K562 (cell line): ENCODE measurements around the gene ERVH48-1. TPM values are rescaled to one million over a fixed set of nuclear protein-coding genes. Genes with fewer than 3 reads are reported as not detected.
A peak's percentile ranks its signal among the peaks of the same experiment; 100 is the strongest.

Experiments used
- CBFA2T3 ChIP-seq: fragments of 450-650 bp; IDR thresholded peaks from 2 replicates; pipeline ENCODE4 v1.6.1; 2017
- CBX1 ChIP-seq: sonication (generic); IDR thresholded peaks from 2 replicates; pipeline ENCODE4 v1.6.1; 2016; ENCODE audit warnings: antibody characterized with exemption, low read depth, mild to moderate bottlenecking
- CXXC5 ChIP-seq: fragments of 250-450 bp; sonication (Bioruptor Pico); IDR thresholded peaks from 2 replicates; pipeline ENCODE4 v1.8.0; 2022; ENCODE audit warnings: inconsistent platforms, mild to moderate bottlenecking, moderate library complexity
- FOXM1 ChIP-seq, 2 experiments: fragments of 450-650 bp in 1 of 2; sonication (generic) in 1 of 2; formaldehyde crosslinking in 1 of 2; IDR thresholded peaks; 2 replicates each; pipeline versions ENCODE4 v1.6.1 to v1.9.0; 2017 to 2022; ENCODE audit warnings: low read depth in 2 of 2, mild to moderate bottlenecking in 2 of 2, missing genetic modification reagents in 1 of 2, moderate library complexity in 1 of 2
- GABPB2 ChIP-seq: fragments of 250-450 bp; sonication (Bioruptor Pico); conservative IDR thresholded peaks from 2 replicates; pipeline ENCODE4 v1.5.1; 2021; ENCODE audit warnings: mild to moderate bottlenecking
- GATAD2B ChIP-seq: fragments of 450-650 bp; IDR thresholded peaks from 2 replicates; pipeline ENCODE4 v1.6.1; 2017; ENCODE audit warnings: mild to moderate bottlenecking, borderline replicate concordance
- HDAC2 ChIP-seq: fragments of 450-650 bp; IDR thresholded peaks from 2 replicates; pipeline ENCODE4 v1.6.1; 2016; ENCODE audit warnings: mild to moderate bottlenecking
- HDGF ChIP-seq: fragments of 450-650 bp; IDR thresholded peaks from 2 replicates; pipeline ENCODE4 v1.6.1; 2016
- KAT7 ChIP-seq: sonication (generic); formaldehyde crosslinking; IDR thresholded peaks from 2 replicates; pipeline ENCODE4 v1.8.0; 2022; ENCODE audit warnings: missing genetic modification reagents, mild to moderate bottlenecking, borderline replicate concordance
- MEIS2 ChIP-seq: fragments of 450-650 bp; IDR thresholded peaks from 2 replicates; pipeline ENCODE4 v1.6.1; 2014; ENCODE audit warnings: mild to moderate bottlenecking; ENCODE audit not compliant: partially characterized antibody
- NFIC ChIP-seq: fragments of 450-650 bp; IDR thresholded peaks from 2 replicates; pipeline ENCODE4 v1.6.1; 2017; ENCODE audit warnings: mild to moderate bottlenecking, inconsistent platforms
- PCBP2 ChIP-seq: fragments of 200-400 bp; formaldehyde crosslinking; IDR thresholded peaks from 2 replicates; pipeline ENCODE4 v1.6.1; 2018; ENCODE audit warnings: low read length, low read depth, mild to moderate bottlenecking, moderate library complexity; ENCODE audit not compliant: poor library complexity, severe bottlenecking
- PHF21A ChIP-seq: fragments of 450-650 bp; IDR thresholded peaks from 2 replicates; pipeline ENCODE4 v1.6.1; 2017; ENCODE audit warnings: low read depth, borderline replicate concordance
- PML ChIP-seq: IDR thresholded peaks from 2 replicates; pipeline ENCODE4 v1.6.1; 2012; ENCODE audit warnings: low read length, inconsistent platforms
- POLR2AphosphoS2 ChIP-seq: IDR thresholded peaks from 2 replicates; pipeline ENCODE4 v1.6.1; 2012; ENCODE audit warnings: low read length, improper control_type of control experiment
- POLR2AphosphoS5 ChIP-seq: IDR thresholded peaks from 2 replicates; pipeline ENCODE4 v1.6.1; 2011; ENCODE audit warnings: mild to moderate bottlenecking, low read depth, low read length, moderate library complexity; ENCODE audit not compliant: control insufficient read depth, insufficient read depth
- POLR2B ChIP-seq: fragments of 450-650 bp; IDR thresholded peaks from 2 replicates; pipeline ENCODE4 v1.6.1; 2018; ENCODE audit warnings: low read depth; ENCODE audit not compliant: partially characterized antibody
- PPARD ChIP-seq: fragments of 250-450 bp; sonication (Bioruptor Pico); IDR thresholded peaks from 2 replicates; pipeline ENCODE4 v1.8.0; 2022; ENCODE audit warnings: inconsistent platforms, mild to moderate bottlenecking, moderate library complexity
- RFX7 ChIP-seq: fragments of 250-450 bp; sonication (Bioruptor Pico); IDR thresholded peaks from 2 replicates; pipeline ENCODE4 v1.5.1; 2021; ENCODE audit warnings: mild to moderate bottlenecking
- RNF2 ChIP-seq: sonication (generic); IDR thresholded peaks from 2 replicates; pipeline ENCODE4 v1.6.1; 2016
- TRIM28 ChIP-seq: fragments of 450-650 bp; IDR thresholded peaks from 2 replicates; pipeline ENCODE4 v1.6.1; 2017
- XRCC5 ChIP-seq: fragments of 200-400 bp; formaldehyde crosslinking; IDR thresholded peaks from 2 replicates; pipeline ENCODE4 v1.6.1; 2017; ENCODE audit warnings: low read depth, mild to moderate bottlenecking, low read length
- ZBTB8A ChIP-seq: fragments of 450-650 bp; IDR thresholded peaks from 2 replicates; pipeline ENCODE4 v1.6.1; 2018; ENCODE audit warnings: mild to moderate bottlenecking, moderate library complexity; ENCODE audit not compliant: partially characterized antibody
- ZNF436 ChIP-seq: fragments of 250-450, 450-650 bp; sonication (Bioruptor Pico); formaldehyde crosslinking; IDR thresholded peaks from 2 replicates; pipeline ENCODE4 v1.7.0; 2020; ENCODE audit warnings: mild to moderate bottlenecking
- polyA plus RNA-seq, 8 experiments: library from polyadenylated mRNA; depleted of rRNA in 4 of 8; stranded (reverse) in 5 of 8; unstranded in 3 of 8; fragments of >200 nt; fragmentation: Nextera tagmentation in 2 of 8; fragmentation: Illumina TruSeq in 1 of 8; extraction: Ambion mirVana in 2 of 8; extraction: Trizol in 1 of 8; gene quantifications; 2 replicates each; pipeline versions ENCODE4 v1.2.1 to v1.2.3, GENCODE V29; 2011 to 2014; ENCODE audit warnings: inconsistent platforms in 1 of 8, missing spikeins in 1 of 8
- total RNA-seq, 7 experiments: library from RNA; depleted of rRNA in 6 of 7; stranded (reverse); fragments of >200 nt in 6 of 7; fragmentation: Illumina TruSeq in 2 of 7; extraction: Trizol in 2 of 7; gene quantifications; 2 replicates each; pipeline versions ENCODE4 v1.2.1 to v1.2.3, GENCODE V29; 2011 to 2021; ENCODE audit warnings: low replicate concordance in 1 of 7
- TF ChIP-seq, protein P1 (sequence below): fragments of 450-650 bp; IDR thresholded peaks from 2 replicates; pipeline ENCODE4 v1.6.1; 2017; ENCODE audit warnings: antibody characterized with exemption, mild to moderate bottlenecking
- TF ChIP-seq, protein P2 (sequence below): sonication (generic); formaldehyde crosslinking; IDR thresholded peaks from 2 replicates; pipeline ENCODE4 v1.8.1; 2022; ENCODE audit warnings: missing genetic modification reagents
- TF ChIP-seq, protein P3 (sequence below), 2 experiments: fragments of 450-650 bp in 1 of 2; sonication (generic) in 1 of 2; formaldehyde crosslinking in 1 of 2; IDR thresholded peaks in 1 of 2; conservative IDR thresholded peaks in 1 of 2; 2 replicates each; pipeline versions ENCODE4 v1.6.1 to v1.8.1; 2016 to 2023; ENCODE audit warnings: mild to moderate bottlenecking in 2 of 2, moderate library complexity in 2 of 2, inconsistent platforms in 1 of 2, missing genetic modification reagents in 1 of 2

Gene ERVH48-1
- total and polyA plus RNA-seq, 9 of the 15 experiments (the other 6 are each of a cell fraction or from before 2014, with no cell fraction given), result 0.08 to 0.49 (median 0.16) TPM; not detected in 3

DNA sequence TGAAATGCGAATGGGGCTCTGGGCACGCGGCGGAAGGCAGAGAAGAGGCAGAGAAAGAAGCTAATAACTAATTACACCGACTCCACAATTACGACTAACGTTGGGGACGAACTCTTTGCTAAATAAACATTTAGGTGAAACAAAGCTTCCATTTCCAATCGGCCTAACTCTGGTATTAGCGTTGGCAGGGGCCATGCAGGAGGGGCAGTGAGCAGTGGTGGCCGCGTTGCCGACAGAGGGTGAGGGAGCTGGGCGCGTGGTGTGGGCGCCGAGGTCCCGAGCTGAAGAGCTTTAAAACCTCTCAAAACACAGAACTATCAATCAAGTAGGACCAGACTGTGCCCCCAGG, 32.9 kb downstream of the ERVH48-1 start (continued):
- TF ChIP-seq, protein P1, sequence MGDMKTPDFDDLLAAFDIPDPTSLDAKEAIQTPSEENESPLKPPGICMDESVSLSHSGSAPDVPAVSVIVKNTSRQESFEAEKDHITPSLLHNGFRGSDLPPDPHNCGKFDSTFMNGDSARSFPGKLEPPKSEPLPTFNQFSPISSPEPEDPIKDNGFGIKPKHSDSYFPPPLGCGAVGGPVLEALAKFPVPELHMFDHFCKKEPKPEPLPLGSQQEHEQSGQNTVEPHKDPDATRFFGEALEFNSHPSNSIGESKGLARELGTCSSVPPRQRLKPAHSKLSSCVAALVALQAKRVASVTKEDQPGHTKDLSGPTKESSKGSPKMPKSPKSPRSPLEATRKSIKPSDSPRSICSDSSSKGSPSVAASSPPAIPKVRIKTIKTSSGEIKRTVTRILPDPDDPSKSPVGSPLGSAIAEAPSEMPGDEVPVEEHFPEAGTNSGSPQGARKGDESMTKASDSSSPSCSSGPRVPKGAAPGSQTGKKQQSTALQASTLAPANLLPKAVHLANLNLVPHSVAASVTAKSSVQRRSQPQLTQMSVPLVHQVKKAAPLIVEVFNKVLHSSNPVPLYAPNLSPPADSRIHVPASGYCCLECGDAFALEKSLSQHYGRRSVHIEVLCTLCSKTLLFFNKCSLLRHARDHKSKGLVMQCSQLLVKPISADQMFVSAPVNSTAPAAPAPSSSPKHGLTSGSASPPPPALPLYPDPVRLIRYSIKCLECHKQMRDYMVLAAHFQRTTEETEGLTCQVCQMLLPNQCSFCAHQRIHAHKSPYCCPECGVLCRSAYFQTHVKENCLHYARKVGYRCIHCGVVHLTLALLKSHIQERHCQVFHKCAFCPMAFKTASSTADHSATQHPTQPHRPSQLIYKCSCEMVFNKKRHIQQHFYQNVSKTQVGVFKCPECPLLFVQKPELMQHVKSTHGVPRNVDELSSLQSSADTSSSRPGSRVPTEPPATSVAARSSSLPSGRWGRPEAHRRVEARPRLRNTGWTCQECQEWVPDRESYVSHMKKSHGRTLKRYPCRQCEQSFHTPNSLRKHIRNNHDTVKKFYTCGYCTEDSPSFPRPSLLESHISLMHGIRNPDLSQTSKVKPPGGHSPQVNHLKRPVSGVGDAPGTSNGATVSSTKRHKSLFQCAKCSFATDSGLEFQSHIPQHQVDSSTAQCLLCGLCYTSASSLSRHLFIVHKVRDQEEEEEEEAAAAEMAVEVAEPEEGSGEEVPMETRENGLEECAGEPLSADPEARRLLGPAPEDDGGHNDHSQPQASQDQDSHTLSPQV, result peak; percentile 66
- TF ChIP-seq HDGF (0 out of 2 replicates have a peak, but pooled peaks have one; percentile 49), GABPB2 (CRISPR knock-in tag) (no peak), PML (no peak), RNF2 (no peak), NFIC (no peak), GATAD2B (no peak), CXXC5 (CRISPR knock-in tag) (no peak), XRCC5 (no peak), CBX1 (no peak), KAT7 (CRISPR knock-in tag) (0 out of 2 replicates have a peak, but pooled peaks have one; percentile 5), CBFA2T3 (no peak), HDAC2 (no peak), POLR2B (no peak), POLR2AphosphoS2 (no peak), FOXM1 (IDR thresholded peaks at IDR 0.05; ENCODE audit: low read depth) (no peak), FOXM1 (CRISPR knock-in tag; IDR thresholded peaks at IDR 0.05; ENCODE audit: low read depth) (no peak), ZNF436 (CRISPR knock-in tag) (no peak), MEIS2 (no peak), ZBTB8A (no peak), PPARD (CRISPR knock-in tag) (no peak), TRIM28 (peak; percentile 16; the same call in 1 of the 2 replicates), POLR2AphosphoS5 (no peak), PHF21A (no peak), PCBP2 (no peak), RFX7 (CRISPR knock-in tag) (no peak)
- TF ChIP-seq, protein P2, sequence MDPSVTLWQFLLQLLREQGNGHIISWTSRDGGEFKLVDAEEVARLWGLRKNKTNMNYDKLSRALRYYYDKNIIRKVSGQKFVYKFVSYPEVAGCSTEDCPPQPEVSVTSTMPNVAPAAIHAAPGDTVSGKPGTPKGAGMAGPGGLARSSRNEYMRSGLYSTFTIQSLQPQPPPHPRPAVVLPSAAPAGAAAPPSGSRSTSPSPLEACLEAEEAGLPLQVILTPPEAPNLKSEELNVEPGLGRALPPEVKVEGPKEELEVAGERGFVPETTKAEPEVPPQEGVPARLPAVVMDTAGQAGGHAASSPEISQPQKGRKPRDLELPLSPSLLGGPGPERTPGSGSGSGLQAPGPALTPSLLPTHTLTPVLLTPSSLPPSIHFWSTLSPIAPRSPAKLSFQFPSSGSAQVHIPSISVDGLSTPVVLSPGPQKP (CRISPR knock-in tag), result no peak
- TF ChIP-seq, protein P3, sequence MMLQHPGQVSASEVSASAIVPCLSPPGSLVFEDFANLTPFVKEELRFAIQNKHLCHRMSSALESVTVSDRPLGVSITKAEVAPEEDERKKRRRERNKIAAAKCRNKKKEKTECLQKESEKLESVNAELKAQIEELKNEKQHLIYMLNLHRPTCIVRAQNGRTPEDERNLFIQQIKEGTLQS (IDR thresholded peaks at IDR 0.05), result no peak
- TF ChIP-seq, protein P3 (CRISPR knock-in tag; conservative IDR thresholded peaks at IDR 0.05), result no peak; the same call in 1 of the 2 replicates
